Endodermal cell (in vitro differentiated cells): ENCODE data around the gene EIF4E1B. TPM values are rescaled to one million over a fixed set of nuclear protein-coding genes. Genes with fewer than 3 reads are reported as not detected.

Experiments
- DNase-seq: peaks from one replicate; pipeline ENCODE4 v3.0.0-alpha.2; 2017
- H3K27ac ChIP-seq: 2 replicates; pipeline ENCODE4 v1.5.1; 2013; ENCODE audit warnings: mild to moderate bottlenecking, low read depth, low read length, moderate library complexity
- H3K27me3 ChIP-seq: 2 replicates; pipeline ENCODE4 v1.6.1; 2013; ENCODE audit warnings: mild to moderate bottlenecking, low read length, moderate library complexity; ENCODE audit not compliant: insufficient read depth, control insufficient read depth, poor library complexity, severe bottlenecking
- H3K36me3 ChIP-seq: 2 replicates; pipeline ENCODE4 v1.7.0; 2013; ENCODE audit warnings: mild to moderate bottlenecking, low read length, moderate library complexity; ENCODE audit not compliant: control insufficient read depth, insufficient read depth
- H3K4me1 ChIP-seq: one replicate; pipeline ENCODE4 v1.7.0; 2013; ENCODE audit warnings: low read length; ENCODE audit not compliant: control insufficient read depth, insufficient read depth
- H3K4me3 ChIP-seq: 2 replicates; pipeline ENCODE4 v1.5.1; 2013; ENCODE audit warnings: mild to moderate bottlenecking, low read length, moderate library complexity
- H3K9ac ChIP-seq: 2 replicates; pipeline ENCODE4 v1.6.1; 2013; ENCODE audit warnings: mild to moderate bottlenecking, low read length, moderate library complexity; ENCODE audit not compliant: poor library complexity, severe bottlenecking; ENCODE audit errors: extremely low read depth
- H3K9me3 ChIP-seq: 2 replicates; pipeline ENCODE4 v1.6.1; 2013; ENCODE audit warnings: mild to moderate bottlenecking, low read length, moderate library complexity; ENCODE audit not compliant: control insufficient read depth
- H3K27ac Mint-ChIP-seq: 2 replicates; pipeline ENCODE4 v1.8.0; 2020; ENCODE audit warnings: mixed read lengths
- H3K27me3 Mint-ChIP-seq: 2 replicates; pipeline ENCODE4 v1.8.0; 2021; ENCODE audit warnings: mild to moderate bottlenecking, mixed read lengths; ENCODE audit not compliant: insufficient read depth
- H3K36me3 Mint-ChIP-seq: 2 replicates; pipeline ENCODE4 v1.8.0; 2020; ENCODE audit warnings: low read depth, mixed read lengths
- H3K4me1 Mint-ChIP-seq: 2 replicates; pipeline ENCODE4 v1.8.0; 2020; ENCODE audit warnings: mixed read lengths
- H3K4me3 Mint-ChIP-seq: 2 replicates; pipeline ENCODE4 v1.8.0; 2020; ENCODE audit warnings: mild to moderate bottlenecking, moderate library complexity, mixed read lengths
- H3K9me3 Mint-ChIP-seq: 2 replicates; pipeline ENCODE4 v1.8.0; 2020; ENCODE audit warnings: mild to moderate bottlenecking, mixed read lengths
- CTCF ChIP-seq: fragments of 200-600 bp; sonication (generic); conservative IDR thresholded peaks from 2 replicates; pipeline ENCODE4 v1.5.0; 2021; ENCODE audit warnings: antibody characterized with exemption, mild to moderate bottlenecking
- WGBS, 2 experiments: methylation state at CpG; one replicate each; pipeline versions ENCODE4 v1.1.5 to v1.1.7; 2013; ENCODE audit warnings: missing lambda C conversion rate in 2 of 2, mixed read lengths in 1 of 2; ENCODE audit not compliant: insufficient coverage in 1 of 2, insufficient read length in 1 of 2; 5-methylcytosine and 5-hydroxymethylcytosine counted together
- total RNA-seq, 2 donors: library from RNA; stranded (reverse); fragmentation: NEBNext Ultra II Directional in 1 of 2; extraction: Animal tissue kit (Norgen Biotek cat#: 25700) in 1 of 2; gene quantifications; 2 replicates in 1 of 2; 3 replicates in 1 of 2; pipeline ENCODE4 v1.2.1, GENCODE V29; 2021

The EIF4E1B gene
- total RNA-seq, 2 donors from 2014 or later, result 1.4 to 2.0 TPM

GRCh38 chr5:176664479-176664878 lies 34.0 kb downstream of the EIF4E1B start:
- DNase-seq, result no peak
- WGBS, 2 experiments, result 41 to 61% methylated on average over 3 to 6 of the region's 6 CpGs
- H3K9me3 ChIP-seq, result no peaks in the 10 kb centered on the region
- H3K9me3 Mint-ChIP-seq, result no peaks in the 10 kb centered on the region
- H3K36me3 Mint-ChIP-seq, result no peaks in the 10 kb centered on the region
- no peaks in the 10 kb centered on the region for H3K4me1 ChIP-seq
- peaks cover 4% of the 10 kb centered on the region for H3K27me3 ChIP-seq
- H3K27ac Mint-ChIP-seq, result no peak overlapping the region
- no peak overlapping the region for H3K4me3 ChIP-seq
- no peak overlapping the region for H3K27ac ChIP-seq
- peaks cover 5% of the 10 kb centered on the region for H3K27me3 Mint-ChIP-seq
- TF ChIP-seq CTCF, result no peak
- H3K9ac ChIP-seq, result no peak overlapping the region
- H3K4me1 Mint-ChIP-seq, result no peaks in the 10 kb centered on the region
- H3K36me3 ChIP-seq, result no peaks in the 10 kb centered on the region
- H3K4me3 Mint-ChIP-seq, result no peak overlapping the region

GRCh38 chr5:176664886-176665285 lies 34.4 kb downstream of the EIF4E1B start:
- DNase-seq, result peak; percentile 65
- no peaks in the 10 kb centered on the region for H3K9me3 Mint-ChIP-seq
- H3K27ac ChIP-seq, result no peak overlapping the region
- no peak overlapping the region for H3K4me3 Mint-ChIP-seq
- no peaks in the 10 kb centered on the region for H3K36me3 Mint-ChIP-seq
- H3K4me3 ChIP-seq, result no peak overlapping the region
- H3K36me3 ChIP-seq, result no peaks in the 10 kb centered on the region
- no peaks in the 10 kb centered on the region for H3K4me1 ChIP-seq
- 67 to 78% methylated on average over 3 to 19 of the region's 19 CpGs for WGBS, 2 experiments
- no peak for TF ChIP-seq CTCF
- peaks cover 5% of the 10 kb centered on the region for H3K27me3 Mint-ChIP-seq
- H3K4me1 Mint-ChIP-seq, result no peaks in the 10 kb centered on the region
- H3K27ac Mint-ChIP-seq, result no peak overlapping the region
- H3K27me3 ChIP-seq, result peaks cover 4% of the 10 kb centered on the region
- no peaks in the 10 kb centered on the region for H3K9me3 ChIP-seq
- H3K9ac ChIP-seq, result no peak overlapping the region

- DNase-seq, result no peak
- no peak overlapping the region for H3K9ac ChIP-seq
- 92 to 93% methylated on average over 6 of the region's 6 CpGs for WGBS, 2 experiments
- H3K36me3 ChIP-seq, result no peaks in the 10 kb centered on the region
- H3K4me3 ChIP-seq, result no peak overlapping the region
- TF ChIP-seq CTCF, result no peak
- no peak overlapping the region for H3K27ac ChIP-seq
- peaks cover 5% of the 10 kb centered on the region for H3K27me3 Mint-ChIP-seq
- H3K36me3 Mint-ChIP-seq, result no peaks in the 10 kb centered on the region
- no peak overlapping the region for H3K27ac Mint-ChIP-seq
- peaks cover 4% of the 10 kb centered on the region for H3K27me3 ChIP-seq
- no peaks in the 10 kb centered on the region for H3K9me3 Mint-ChIP-seq
- no peak overlapping the region for H3K4me3 Mint-ChIP-seq
- no peaks in the 10 kb centered on the region for H3K9me3 ChIP-seq
- no peaks in the 10 kb centered on the region for H3K4me1 Mint-ChIP-seq
- H3K4me1 ChIP-seq, result no peaks in the 10 kb centered on the region
Observed at GRCh38 chr5:176665517-176665916, 35.0 kb downstream of the EIF4E1B start.
